Spinal cord (tissue), 10 donors: ENCODE measurements around the gene HRG. TPM values are rescaled to one million over a fixed set of nuclear protein-coding genes. Genes with fewer than 3 reads are reported as not detected.
"Not testable (repeated sequence)": the region's sequence is repeated elsewhere in the genome, so short reads cannot be mapped to it uniquely, and the experiment has no call there.

ENCODE experiments used
- DNase-seq, 6 donors: peaks; one replicate each; pipeline versions ENCODE4 v3.0.0 to v3.0.0-alpha.2; 2013 to 2015; ENCODE audit warnings: low spot score in 6 of 6, low read depth in 4 of 6
- H3K27ac ChIP-seq: one replicate; pipeline ENCODE4 v1.5.1; 2013; ENCODE audit warnings: low read depth, low read length, control low read depth
- H3K27me3 ChIP-seq: one replicate; pipeline ENCODE4 v1.6.1; 2013; ENCODE audit warnings: low read length; ENCODE audit not compliant: control insufficient read depth, insufficient read depth
- H3K36me3 ChIP-seq: one replicate; pipeline ENCODE4 v1.6.1; 2013; ENCODE audit warnings: low read length; ENCODE audit not compliant: control insufficient read depth, insufficient read depth
- H3K4me1 ChIP-seq: one replicate; pipeline ENCODE4 v1.6.1; 2013; ENCODE audit warnings: low read length; ENCODE audit not compliant: control insufficient read depth, insufficient read depth
- H3K4me3 ChIP-seq: one replicate; pipeline ENCODE4 v1.5.1; 2013; ENCODE audit warnings: low read depth, low read length, control low read depth
- H3K9me3 ChIP-seq: one replicate; pipeline ENCODE4 v1.6.1; 2013; ENCODE audit warnings: low read length; ENCODE audit not compliant: control insufficient read depth, insufficient read depth
- WGBS: methylation state at CpG from one replicate; pipeline ENCODE4 v1.1.5; 2013; ENCODE audit warnings: missing lambda C conversion rate; ENCODE audit not compliant: insufficient coverage; 5-methylcytosine and 5-hydroxymethylcytosine counted together
- polyA plus RNA-seq, 2 donors: library from polyadenylated mRNA; unstranded; fragments of 120-200 nt; gene quantifications; one replicate each; pipeline ENCODE4 v1.2.1, GENCODE V29; 2013; ENCODE audit not compliant: insufficient read length in 2 of 2
- small RNA-seq: library from RNA; depleted of rRNA; stranded (forward); fragments of <200 nt; gene quantifications from one replicate; pipeline ENCODE3, GENCODE V24; 2014; ENCODE audit warnings: low replicate concordance
- total RNA-seq, 2 donors: library from RNA; depleted of rRNA in 1 of 2; stranded (reverse); fragments of 120-200 nt in 1 of 2; fragments of >200 nt in 1 of 2; gene quantifications; one replicate each; pipeline versions ENCODE4 v1.2.3 to v1.2.4, GENCODE V29; 2013 to 2014
- donor health status: healthy.

Gene HRG
- total and polyA plus RNA-seq, 4 donors = 0.11 to 0.17 TPM; not detected in 2

GRCh38 chr3:186710694-186711093, 44.9 kb downstream of the HRG start:
- not testable (repeated sequence) for DNase-seq, H3K27ac ChIP-seq, H3K4me1 ChIP-seq, H3K9me3 ChIP-seq, H3K27me3 ChIP-seq, H3K36me3 ChIP-seq, H3K4me3 ChIP-seq
- WGBS = 44% methylated on average over 3 of the region's 4 CpGs

GRCh38 chr3:186713499-186713898, 47.7 kb downstream of the HRG start:
- no peak for DNase-seq
- no peak overlapping the region for H3K27ac ChIP-seq
- H3K9me3 ChIP-seq = no peaks in the 10 kb centered on the region
- H3K4me3 ChIP-seq = no peak overlapping the region
- no peaks in the 10 kb centered on the region for H3K36me3 ChIP-seq
- H3K27me3 ChIP-seq = no peaks in the 10 kb centered on the region
- WGBS = 78% methylated on average over 3 of the region's 4 CpGs
- H3K4me1 ChIP-seq = no peaks in the 10 kb centered on the region

- H3K4me3 ChIP-seq = no peak within 1 kb of the TSS
- H3K27me3 ChIP-seq = no peaks in the 10 kb centered on the region
- H3K9me3 ChIP-seq = no peaks in the 10 kb centered on the region
- no peak within 1 kb of the TSS for H3K27ac ChIP-seq
- no peak for DNase-seq
- no peaks in the 10 kb centered on the region for H3K4me1 ChIP-seq
- WGBS = 25% methylated on average over 2 of the region's 3 CpGs
- no peaks in the 10 kb centered on the region for H3K36me3 ChIP-seq
Observed at GRCh38 chr3:186717039-186717457, 51.2 kb downstream of the HRG start, which contains the start of gene KNG1. Gene KNG1 (plus strand): TSS chr3:186717359. CDS start chr3:186717543, 184 bp downstream.

GRCh38 chr3:186719945-186720739, 54.3 kb downstream of the HRG start:
- no peaks in the 10 kb centered on the region for H3K36me3 ChIP-seq
- no peaks in the 10 kb centered on the region for H3K27me3 ChIP-seq
- H3K27ac ChIP-seq = no peak overlapping the region
- DNase-seq = no peak
- no peaks in the 10 kb centered on the region for H3K9me3 ChIP-seq
- no peak overlapping the region for H3K4me3 ChIP-seq
- H3K4me1 ChIP-seq = no peaks in the 10 kb centered on the region
- 49% methylated on average over 4 of the region's 7 CpGs for WGBS

- Histone ChIP-seq H3K27ac (no peak overlapping the region), H3K9me3 (no peaks in the 10 kb centered on the region), H3K4me1 (no peaks in the 10 kb centered on the region), H3K27me3 (no peaks in the 10 kb centered on the region), H3K36me3 (no peaks in the 10 kb centered on the region), H3K4me3 (no peak overlapping the region)
- WGBS = 25% methylated on average over 5 of the region's 7 CpGs
- no peak for DNase-seq
Observed at GRCh38 chr3:186722457-186722856, 56.6 kb downstream of the HRG start.

- DNase-seq = no peak
- H3K27me3 ChIP-seq = no peaks in the 10 kb centered on the region
- H3K36me3 ChIP-seq = no peaks in the 10 kb centered on the region
- no peak overlapping the region for H3K4me3 ChIP-seq
- WGBS = 81% methylated on average over 9 of the region's 12 CpGs
- H3K4me1 ChIP-seq = no peaks in the 10 kb centered on the region
- no peak overlapping the region for H3K27ac ChIP-seq
- H3K9me3 ChIP-seq = no peaks in the 10 kb centered on the region
Observed at GRCh38 chr3:186724911-186725310, 59.1 kb downstream of the HRG start.

Small RNA genes lying within 50 kb of the gene (small RNA-seq; reads per million reads assigned to genes)
- gene RF00017 = not detected

Other genes starting within 250 kb of the HRG start
- 1 to 10 TPM; 1.4 to 5.1 TPM for gene CRYGS, start 121.6 kb upstream of the HRG start, total RNA-seq
- 1 to 10 TPM; 6.1 to 9.8 TPM for gene CRYGS, start 121.6 kb upstream of the HRG start, polyA plus RNA-seq
- gene TBCCD1, start 98.7 kb upstream of the HRG start, total RNA-seq = 10 to 100 TPM; 25.5 to 30.1 TPM
- gene TBCCD1, start 98.7 kb upstream of the HRG start, polyA plus RNA-seq = 10 to 100 TPM; 17.1 to 18.6 TPM
- 10 to 100 TPM; 45.7 to 57.4 TPM for gene DNAJB11, start 95.3 kb upstream of the HRG start, total RNA-seq
- gene DNAJB11, start 95.3 kb upstream of the HRG start, polyA plus RNA-seq = 10 to 100 TPM; 67.0 to 71.6 TPM
- gene AHSG, start 53.0 kb upstream of the HRG start, total RNA-seq = 1 to 10 TPM in 1 of 2 donors, not detected in 1; 1.5 TPM
- under 1 TPM; 0.27 to 0.42 TPM for gene AHSG, start 53.0 kb upstream of the HRG start, polyA plus RNA-seq
- not detected for gene FETUB, start 25.6 kb upstream of the HRG start, total RNA-seq
- gene FETUB, start 25.6 kb upstream of the HRG start, polyA plus RNA-seq = under 1 TPM in 1 of 2 donors, not detected in 1; 0.11 TPM
- under 1 TPM in 1 of 2 donors, not detected in 1; 0.17 TPM for gene KNG1, start 51.3 kb downstream of the HRG start, total RNA-seq
- gene KNG1, start 51.3 kb downstream of the HRG start, polyA plus RNA-seq = under 1 TPM; 0.45 to 0.63 TPM
- gene EIF4A2, start 117.6 kb downstream of the HRG start, total RNA-seq = 100 to 1,000 TPM; 660 to 784 TPM
- gene EIF4A2, start 117.6 kb downstream of the HRG start, polyA plus RNA-seq = 100 to 1,000 TPM; 611 to 664 TPM
- 10 to 100 TPM; 21.7 to 31.9 TPM for gene RFC4, start 140.5 kb downstream of the HRG start, total RNA-seq
- gene RFC4, start 140.5 kb downstream of the HRG start, polyA plus RNA-seq = 10 to 100 TPM; 30.8 to 35.1 TPM
- under 1 TPM in 1 of 2 donors, not detected in 1; under 0.01 TPM for gene ADIPOQ, start 176.7 kb downstream of the HRG start, total RNA-seq
- under 1 TPM in 1 of 2 donors, not detected in 1; 0.08 TPM for gene ADIPOQ, start 176.7 kb downstream of the HRG start, polyA plus RNA-seq